IgD-negative memory B cell (primary cell): ENCODE data around the gene SLC6A11. TPM values are rescaled to one million over a fixed set of nuclear protein-coding genes. Genes with fewer than 3 reads are reported as not detected.

Source experiments
- H3K27ac Mint-ChIP-seq, 3 donors: one replicate each; pipeline ENCODE4 v1.8.0; 2020 to 2022; ENCODE audit warnings: mild to moderate bottlenecking in 3 of 3, mixed read lengths in 3 of 3, moderate library complexity in 1 of 3
- H3K27me3 Mint-ChIP-seq: one replicate; pipeline ENCODE4 v1.8.0; 2021; ENCODE audit warnings: mixed read lengths
- H3K36me3 Mint-ChIP-seq: one replicate; pipeline ENCODE4 v1.8.0; 2020; ENCODE audit warnings: mild to moderate bottlenecking, mixed read lengths
- H3K4me1 Mint-ChIP-seq, 3 donors: one replicate each; pipeline ENCODE4 v1.8.0; 2020 to 2022; ENCODE audit warnings: mixed read lengths in 3 of 3, mild to moderate bottlenecking in 1 of 3
- H3K4me3 Mint-ChIP-seq, 4 donors: one replicate each; pipeline ENCODE4 v1.8.0; 2020 to 2022; ENCODE audit warnings: mild to moderate bottlenecking in 4 of 4, mixed read lengths in 4 of 4, moderate library complexity in 3 of 4
- H3K9me3 Mint-ChIP-seq, 3 donors: one replicate each; pipeline ENCODE4 v1.8.0; 2020 to 2021; ENCODE audit warnings: mixed read lengths in 3 of 3, mild to moderate bottlenecking in 1 of 3
- polyA plus RNA-seq: library from polyadenylated mRNA; unstranded; fragments of 300-500 nt; fragmentation: Illumina TruSeq; gene quantifications from one replicate; pipeline ENCODE4 v1.2.3, GENCODE V29; 2021

SLC6A11 gene
- polyA plus RNA-seq, 1 donor from 2014 or later, result not detected

GRCh38 chr3:10873415-10873814 lies 57.4 kb downstream of the SLC6A11 start:
- Mint-ChIP-seq H3K36me3 (no peaks in the 10 kb centered on the region), H3K4me1 (no peaks in the 10 kb centered on the region), H3K4me3 (peak overlapping the region in 1 of 4 donors; percentile 34), H3K27ac (no peak overlapping the region), H3K27me3 (peaks cover 12% of the 10 kb centered on the region), H3K9me3 (peaks cover 0 to 3% (median 0%) of the 10 kb centered on the region in 3 donors)

- H3K9me3 Mint-ChIP-seq, result no peaks in the 10 kb centered on the region
- H3K27me3 Mint-ChIP-seq, result peaks cover 8% of the 10 kb centered on the region
- no peak overlapping the region for H3K4me3 Mint-ChIP-seq
- no peaks in the 10 kb centered on the region for H3K36me3 Mint-ChIP-seq
- H3K4me1 Mint-ChIP-seq, result no peaks in the 10 kb centered on the region
- no peak overlapping the region for H3K27ac Mint-ChIP-seq
Measured at GRCh38 chr3:10875914-10876313, 59.9 kb downstream of the SLC6A11 start.

- Mint-ChIP-seq H3K4me3 (no peak overlapping the region), H3K4me1 (no peaks in the 10 kb centered on the region), H3K27ac (no peak overlapping the region), H3K27me3 (peaks cover 8% of the 10 kb centered on the region), H3K9me3 (no peaks in the 10 kb centered on the region), H3K36me3 (no peaks in the 10 kb centered on the region)
Measured at GRCh38 chr3:10876661-10877060, 60.6 kb downstream of the SLC6A11 start.

GRCh38 chr3:10882851-10883250 lies 66.8 kb downstream of the SLC6A11 start:
- Mint-ChIP-seq H3K4me3 (no peak overlapping the region), H3K4me1 (no peaks in the 10 kb centered on the region), H3K36me3 (no peaks in the 10 kb centered on the region), H3K27ac (no peak overlapping the region), H3K27me3 (peaks cover 16% of the 10 kb centered on the region), H3K9me3 (peaks cover 0 to 2% (median 0%) of the 10 kb centered on the region in 3 donors)

GRCh38 chr3:10883478-10884234 lies 67.6 kb downstream of the SLC6A11 start:
- Mint-ChIP-seq H3K27me3 (peaks cover 14% of the 10 kb centered on the region), H3K4me3 (no peak overlapping the region), H3K9me3 (peaks cover 0 to 4% (median 0%) of the 10 kb centered on the region in 3 donors), H3K27ac (no peak overlapping the region), H3K4me1 (no peaks in the 10 kb centered on the region), H3K36me3 (no peaks in the 10 kb centered on the region)

GRCh38 chr3:10887015-10887414 lies 71.0 kb downstream of the SLC6A11 start:
- Mint-ChIP-seq H3K27me3 (peaks cover 12% of the 10 kb centered on the region), H3K36me3 (no peaks in the 10 kb centered on the region), H3K4me3 (no peak overlapping the region), H3K4me1 (no peaks in the 10 kb centered on the region), H3K27ac (no peak overlapping the region), H3K9me3 (peaks cover 2 to 8% (median 7%) of the 10 kb centered on the region in 3 donors)

- Mint-ChIP-seq H3K9me3 (peaks cover 4 to 11% (median 5%) of the 10 kb centered on the region in 3 donors), H3K4me1 (no peaks in the 10 kb centered on the region), H3K27ac (no peak overlapping the region), H3K36me3 (no peaks in the 10 kb centered on the region), H3K4me3 (no peak overlapping the region), H3K27me3 (peaks cover 15% of the 10 kb centered on the region)
Measured at GRCh38 chr3:10888518-10889090, 72.6 kb downstream of the SLC6A11 start.

- H3K4me1 Mint-ChIP-seq, result no peaks in the 10 kb centered on the region
- peaks cover 4 to 11% (median 5%) of the 10 kb centered on the region in 3 donors for H3K9me3 Mint-ChIP-seq
- no peak overlapping the region for H3K4me3 Mint-ChIP-seq
- H3K27ac Mint-ChIP-seq, result no peak overlapping the region
- no peaks in the 10 kb centered on the region for H3K36me3 Mint-ChIP-seq
- peaks cover 20% of the 10 kb centered on the region for H3K27me3 Mint-ChIP-seq
Measured at GRCh38 chr3:10889206-10889960, 73.4 kb downstream of the SLC6A11 start.

- Mint-ChIP-seq H3K27ac (no peak overlapping the region), H3K36me3 (peaks cover 2% of the 10 kb centered on the region)
Measured at GRCh38 chr3:10890665-10891064, 74.6 kb downstream of the SLC6A11 start.

GRCh38 chr3:10892622-10893021 lies 76.6 kb downstream of the SLC6A11 start:
- H3K9me3 Mint-ChIP-seq, result peaks cover 5 to 11% (median 6%) of the 10 kb centered on the region in 3 donors
- no peak overlapping the region for H3K4me3 Mint-ChIP-seq
- no peaks in the 10 kb centered on the region for H3K4me1 Mint-ChIP-seq
- H3K27ac Mint-ChIP-seq, result no peak overlapping the region
- peaks cover 8% of the 10 kb centered on the region for H3K36me3 Mint-ChIP-seq
- peaks cover 12% of the 10 kb centered on the region for H3K27me3 Mint-ChIP-seq

More at GRCh38 chr3:10890665-10891064, 74.6 kb downstream of the SLC6A11 start:
- H3K4me1 Mint-ChIP-seq, result no peaks in the 10 kb centered on the region
- H3K27me3 Mint-ChIP-seq, result peaks cover 20% of the 10 kb centered on the region
- no peak overlapping the region for H3K4me3 Mint-ChIP-seq
- H3K9me3 Mint-ChIP-seq, result peaks cover 4 to 11% (median 5%) of the 10 kb centered on the region in 3 donors

- peaks cover 14 to 21% (median 14%) of the 10 kb centered on the region in 3 donors for H3K9me3 Mint-ChIP-seq
- H3K36me3 Mint-ChIP-seq, result peaks cover 12% of the 10 kb centered on the region
- no peak overlapping the region for H3K4me3 Mint-ChIP-seq
- peaks cover 4% of the 10 kb centered on the region for H3K27me3 Mint-ChIP-seq
- no peaks in the 10 kb centered on the region for H3K4me1 Mint-ChIP-seq
- no peak overlapping the region for H3K27ac Mint-ChIP-seq
Measured at GRCh38 chr3:10901296-10901945, 85.4 kb downstream of the SLC6A11 start.

- Mint-ChIP-seq H3K4me1 (no peaks in the 10 kb centered on the region), H3K27me3 (peaks cover 2% of the 10 kb centered on the region), H3K36me3 (peaks cover 5% of the 10 kb centered on the region), H3K4me3 (no peak overlapping the region), H3K9me3 (peaks cover 17 to 38% (median 31%) of the 10 kb centered on the region in 3 donors), H3K27ac (no peak overlapping the region)
Measured at GRCh38 chr3:10907262-10907661, 91.2 kb downstream of the SLC6A11 start.

- Mint-ChIP-seq H3K9me3 (peaks cover 16 to 38% (median 27%) of the 10 kb centered on the region in 3 donors), H3K27ac (no peak overlapping the region), H3K36me3 (peaks cover 5% of the 10 kb centered on the region), H3K4me3 (no peak overlapping the region), H3K27me3 (peaks cover 5% of the 10 kb centered on the region), H3K4me1 (peaks cover 0 to 3% (median 2%) of the 10 kb centered on the region in 3 donors)
Measured at GRCh38 chr3:10910367-10910766, 94.3 kb downstream of the SLC6A11 start.

GRCh38 chr3:10911350-10912002 lies 95.4 kb downstream of the SLC6A11 start:
- Mint-ChIP-seq H3K4me1 (peaks cover 0 to 3% (median 2%) of the 10 kb centered on the region in 3 donors), H3K27ac (no peak overlapping the region), H3K9me3 (peaks cover 10 to 31% (median 20%) of the 10 kb centered on the region in 3 donors), H3K4me3 (no peak overlapping the region), H3K36me3 (no peaks in the 10 kb centered on the region), H3K27me3 (peaks cover 5% of the 10 kb centered on the region)
